Skin of body (tissue), 2 donors: Measurements from ENCODE around the gene FAM83F. TPM values are rescaled to one million over a fixed set of nuclear protein-coding genes. Genes with fewer than 3 reads are reported as not detected.
"Not testable (repeated sequence)": the region's sequence is repeated elsewhere in the genome, so short reads cannot be mapped to it uniquely, and the experiment has no call there.

Experiments
- DNase-seq: peaks from one replicate; lab custom pipeline; 2025; lab: John Stamatoyannopoulos, UW
- total RNA-seq: library from RNA; depleted of rRNA; stranded (reverse); fragments of >200 nt; gene quantifications from one replicate; pipeline ENCODE4 v1.2.3, GENCODE V29; 2014

The FAM83F gene
- total RNA-seq, 1 donor from 2014 or later: 4.3 TPM

- DNase-seq: not testable (repeated sequence)
Measured at GRCh38 chr22:39992894-39993293, 1.9 kb upstream of the FAM83F start.

- DNase-seq: no peak
Measured at GRCh38 chr22:39994041-39994565, 651 bp upstream of the FAM83F start.

DNA sequence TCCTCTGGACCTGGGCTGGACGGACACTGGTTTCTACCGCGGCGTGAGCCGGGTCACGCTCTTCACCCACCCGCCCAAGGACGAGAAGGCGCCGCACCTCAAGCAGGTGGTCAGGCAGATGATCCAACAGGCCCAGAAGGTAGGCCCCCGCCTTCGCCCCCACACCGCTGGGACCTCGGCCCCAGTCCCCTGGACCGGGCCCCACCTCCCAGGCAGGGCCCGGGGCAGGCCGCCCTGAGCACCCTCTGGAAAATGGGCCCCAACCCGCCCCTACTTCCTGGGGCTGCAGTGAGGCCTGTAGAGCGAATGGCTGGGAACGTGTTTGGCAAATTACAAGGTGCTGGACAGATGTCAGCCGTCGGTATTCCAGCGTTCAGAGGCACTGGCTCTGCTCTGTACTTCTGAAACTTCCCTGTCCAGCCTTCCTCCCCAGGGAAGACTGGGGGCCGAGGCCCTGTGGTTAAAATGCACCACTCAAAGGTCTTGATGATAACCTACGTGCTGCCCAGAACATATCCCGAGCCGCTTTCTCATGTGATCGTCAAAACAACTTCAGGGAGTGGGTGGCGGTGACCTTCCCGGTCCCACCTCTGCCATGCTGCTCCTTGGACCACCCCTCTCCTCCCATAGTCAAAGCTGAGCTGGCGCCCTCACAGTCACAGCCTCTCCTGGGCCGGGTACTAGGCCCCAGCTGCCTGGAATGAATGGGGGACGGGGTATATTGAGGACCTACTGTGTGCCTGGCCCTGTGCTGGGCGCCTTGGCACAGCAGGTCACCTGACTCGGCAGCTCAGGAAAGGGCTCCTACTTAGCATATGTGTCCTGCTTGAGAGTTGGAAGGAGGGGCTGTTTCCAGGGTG, 869 bp downstream of the FAM83F start:
- no peak for DNase-seq

DNA sequence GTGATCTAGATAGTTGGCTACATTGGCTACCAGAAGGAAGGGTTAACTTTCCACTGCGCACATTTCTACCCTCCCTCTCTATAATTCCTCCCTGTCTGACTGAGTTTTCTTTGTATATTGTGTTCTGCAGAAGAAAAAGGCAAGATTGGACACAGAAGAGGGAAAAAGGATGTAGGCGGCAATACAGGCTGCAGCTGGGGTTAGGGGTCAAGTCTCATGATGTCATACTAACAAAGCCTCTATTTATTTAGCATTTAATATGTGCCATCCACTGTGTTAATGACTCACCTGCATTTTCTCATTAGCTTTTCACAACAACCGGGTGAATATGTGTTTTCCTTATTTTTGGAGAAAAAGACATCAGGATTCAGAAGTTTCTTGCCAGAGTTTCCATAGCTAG, 2.0 kb downstream of the FAM83F start:
- no peak for DNase-seq

- no peak for DNase-seq
Measured at GRCh38 chr22:39997421-39997820, 2.7 kb downstream of the FAM83F start.

- DNase-seq: no peak
Measured at GRCh38 chr22:39997939-39998726, 3.4 kb downstream of the FAM83F start.

GRCh38 chr22:39999144-39999757, 4.5 kb downstream of the FAM83F start:
- no peak for DNase-seq

DNA sequence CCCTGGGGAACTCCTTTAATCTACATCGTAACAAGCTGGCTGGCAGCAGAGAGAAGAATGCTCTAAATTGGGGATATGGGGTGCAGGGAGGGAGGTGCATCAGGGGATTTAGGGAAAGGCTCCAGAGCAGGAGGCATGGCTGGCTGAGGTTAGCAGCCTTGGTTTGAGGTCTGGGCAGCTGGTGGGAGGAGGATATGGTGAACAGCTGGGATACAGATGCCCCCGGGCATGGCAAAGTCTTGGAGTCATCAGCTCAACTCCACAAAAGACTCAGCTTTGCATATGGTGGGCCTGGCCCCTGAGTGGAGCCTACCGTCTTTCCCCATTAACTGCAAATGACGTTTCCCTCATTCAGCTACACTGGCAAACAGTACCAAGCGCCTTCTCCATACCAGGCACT, 5.4 kb downstream of the FAM83F start:
- no peak for DNase-seq

DNA sequence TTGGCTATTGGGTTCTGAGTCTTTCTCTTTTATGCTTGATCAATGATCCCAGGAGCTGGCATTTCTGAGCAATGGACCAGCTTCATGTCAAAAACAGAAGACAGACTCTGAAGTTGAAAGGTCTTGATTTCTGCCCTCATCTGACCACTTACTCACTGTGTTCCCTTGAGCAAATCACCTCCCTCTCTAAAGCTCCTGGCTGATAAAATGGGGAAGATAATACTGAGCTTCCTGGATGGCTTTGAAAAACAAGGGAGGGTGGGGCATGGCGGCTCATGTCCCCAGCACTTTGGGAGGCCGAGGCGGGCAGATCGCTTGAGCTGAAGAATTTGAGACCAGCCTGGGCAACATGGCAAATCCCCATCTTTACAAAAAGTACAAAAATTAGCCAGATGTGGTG, 6.4 kb downstream of the FAM83F start:
- no peak for DNase-seq

GRCh38 chr22:40001800-40002577, 7.2 kb downstream of the FAM83F start:
- DNase-seq: peak; percentile 57

DNA sequence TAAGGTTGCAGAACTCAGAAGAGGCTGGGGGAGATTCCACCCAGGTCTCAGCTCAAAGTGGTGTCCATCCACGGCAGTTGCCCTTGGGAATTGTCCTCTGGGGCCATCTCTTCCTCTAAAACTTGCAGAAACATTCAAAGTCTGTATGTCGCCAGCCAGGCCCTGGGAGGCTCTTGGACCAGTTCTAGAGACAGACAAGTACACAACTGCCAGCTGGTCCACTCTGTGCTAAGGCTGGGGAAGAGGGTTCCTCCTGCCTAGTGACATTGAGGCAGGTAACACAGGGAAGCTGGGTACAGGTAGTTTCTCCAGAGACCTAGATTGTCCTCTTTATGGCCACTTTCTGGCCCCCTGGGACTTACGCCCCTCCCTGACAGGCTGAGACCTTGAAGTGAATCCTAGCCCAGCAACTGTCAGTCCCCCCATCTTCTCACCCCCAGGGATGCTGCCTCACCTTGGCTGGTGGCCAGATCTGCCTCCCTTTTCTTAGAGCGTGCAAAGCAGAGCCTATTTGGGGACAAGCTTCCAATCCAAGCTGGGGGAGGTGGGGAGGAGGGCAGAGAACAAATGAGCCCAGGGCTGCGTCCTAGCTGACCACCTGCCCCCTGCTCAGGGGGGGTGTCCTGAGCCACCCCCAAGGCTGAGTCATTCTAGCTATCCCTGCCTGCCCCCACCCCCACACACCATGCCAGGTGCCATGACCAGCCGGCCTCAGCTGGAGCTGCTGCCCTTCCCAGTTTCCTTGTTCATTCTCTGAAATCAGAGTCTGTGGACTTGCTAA, 8.4 kb downstream of the FAM83F start:
- DNase-seq: no peak

DNA sequence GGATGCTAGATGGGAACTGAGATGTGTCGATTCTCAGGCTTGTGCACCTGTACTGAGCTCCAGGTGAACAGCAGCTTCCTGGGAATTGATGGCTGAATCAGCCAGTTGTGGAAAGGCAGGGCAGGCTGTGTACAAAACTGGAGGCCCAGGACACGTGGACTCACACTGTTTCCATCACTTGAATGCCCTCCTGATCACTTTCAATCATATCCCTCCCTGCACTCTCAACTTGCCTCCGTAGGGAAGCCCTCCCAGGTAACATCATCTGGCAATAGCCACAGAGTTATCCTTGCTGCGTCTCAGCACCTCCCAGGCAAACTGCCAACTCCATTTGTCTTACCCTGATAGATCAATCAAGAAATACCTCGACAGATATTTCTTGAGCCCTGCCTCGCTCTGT, 10.1 kb downstream of the FAM83F start:
- DNase-seq: no peak

DNA sequence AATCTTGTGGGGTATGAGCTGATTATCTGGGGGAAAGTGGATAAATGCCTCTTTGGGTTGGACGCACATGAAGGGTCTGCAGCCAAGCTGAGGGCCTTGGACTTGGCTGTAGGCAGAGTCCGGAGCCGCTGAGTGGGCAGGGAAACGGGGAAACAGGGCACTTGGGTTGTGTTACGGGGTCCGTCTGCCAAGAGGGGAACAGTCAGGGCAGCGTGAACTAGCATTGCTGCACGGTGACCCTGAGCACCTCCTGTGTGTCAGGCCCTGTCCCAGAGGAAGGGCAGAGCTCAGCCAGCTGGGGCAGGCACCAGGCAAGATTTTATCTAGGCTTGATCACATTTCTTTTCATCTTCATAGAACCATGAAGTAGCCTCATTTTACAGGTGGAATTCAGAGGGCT, 11.9 kb downstream of the FAM83F start:
- DNase-seq: no peak

DNA sequence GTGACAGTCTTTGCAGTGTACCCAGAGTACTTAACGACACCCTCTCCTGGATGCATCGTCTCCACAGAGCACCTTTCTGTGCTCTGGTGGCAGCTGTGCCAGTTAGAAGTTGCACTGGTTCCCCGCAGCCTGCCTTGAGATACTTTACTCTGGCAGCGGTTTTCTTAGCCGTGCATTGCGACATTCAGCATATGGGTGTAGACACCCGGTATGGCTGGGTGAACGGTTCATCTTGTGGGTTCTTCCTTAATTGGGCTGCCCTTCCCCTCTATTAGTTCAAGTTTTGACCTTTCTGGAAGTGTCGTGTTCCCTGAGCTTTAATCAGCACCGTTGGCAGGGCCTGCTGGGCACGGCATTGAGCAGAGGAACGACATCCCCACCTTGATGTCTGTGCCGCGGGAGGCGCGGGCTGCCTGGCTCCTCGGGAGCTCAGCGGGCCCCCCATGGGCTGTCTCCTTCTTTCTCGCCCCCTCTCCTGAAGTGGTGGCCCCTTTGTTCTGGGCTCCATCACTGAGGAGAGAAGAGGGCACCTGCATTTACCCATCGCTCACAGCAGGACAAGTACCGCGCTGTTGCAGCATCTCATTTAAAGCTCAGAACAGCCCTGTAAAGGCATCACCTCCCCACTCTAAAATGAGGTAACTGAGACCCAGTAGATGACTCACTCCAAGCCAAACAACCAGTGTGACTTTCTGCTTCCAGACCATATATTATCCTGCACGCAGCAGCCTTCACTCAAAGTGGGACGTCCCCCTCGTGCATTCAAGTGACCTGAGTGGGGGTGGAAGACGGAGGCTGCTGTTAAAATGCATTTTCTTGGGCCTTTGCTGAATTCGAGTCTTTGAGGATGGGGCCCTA, 13.3 kb downstream of the FAM83F start:
- DNase-seq: no peak

GRCh38 chr22:40008726-40009291, 14.1 kb downstream of the FAM83F start:
- no peak for DNase-seq

GRCh38 chr22:40009292-40009774, 14.6 kb downstream of the FAM83F start:
- DNase-seq: no peak

DNA sequence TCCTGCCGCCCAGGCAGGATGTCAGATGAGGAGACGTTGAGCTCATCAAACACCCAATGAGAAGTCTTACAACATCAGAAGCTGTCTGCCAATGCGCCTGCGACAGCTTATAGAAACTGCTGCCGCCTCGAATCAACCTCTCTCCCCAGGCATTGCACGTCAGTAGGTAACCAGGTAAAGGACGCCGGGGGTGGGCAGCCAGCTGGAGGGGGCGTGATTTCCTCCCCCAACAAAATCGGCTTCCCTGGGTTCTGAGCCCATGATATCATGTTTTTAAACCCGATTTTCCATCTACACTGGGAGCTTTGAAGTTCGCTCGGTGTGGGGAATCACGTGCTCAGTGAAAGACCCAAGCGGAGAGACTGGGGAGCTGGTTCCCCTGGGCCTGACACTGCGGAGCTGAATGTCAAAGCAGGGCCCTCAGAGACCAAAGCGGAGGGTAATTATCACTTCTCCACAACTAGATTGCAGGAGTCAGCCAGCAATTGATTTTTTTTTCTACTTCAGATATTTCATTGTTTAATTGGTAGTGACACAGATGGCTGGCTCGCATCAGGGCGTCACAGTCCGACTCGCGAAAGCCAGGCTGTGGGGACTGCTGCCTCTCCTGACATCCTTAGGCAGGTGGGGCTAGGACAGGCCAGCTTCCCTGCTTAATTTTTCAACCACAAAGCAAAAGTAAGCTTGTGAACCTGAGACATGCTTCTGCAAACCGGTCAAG, 15.4 kb downstream of the FAM83F start:
- no peak for DNase-seq

DNA sequence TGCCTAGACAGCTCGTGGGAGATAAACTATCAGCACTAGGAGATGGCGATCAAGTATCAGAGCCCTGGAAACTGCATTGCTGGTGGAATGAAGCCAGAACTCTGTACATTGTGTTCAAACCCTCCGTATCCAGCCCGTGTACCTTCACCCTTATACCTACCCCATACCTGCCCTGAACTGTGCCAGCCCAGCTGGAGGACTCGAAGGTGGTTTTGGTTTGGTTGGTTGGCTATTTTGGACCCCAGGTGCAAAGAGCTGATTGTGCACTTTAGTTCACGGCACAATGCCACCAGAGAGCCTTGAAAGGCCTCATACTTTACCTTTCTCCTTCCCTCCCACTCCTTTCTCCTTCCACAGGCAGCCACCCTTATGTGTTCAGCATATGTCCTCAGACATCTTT, 16.0 kb downstream of the FAM83F start:
- no peak for DNase-seq
